ENCODE data around the gene ZNF827.

The ZNF827 gene

DNA sequence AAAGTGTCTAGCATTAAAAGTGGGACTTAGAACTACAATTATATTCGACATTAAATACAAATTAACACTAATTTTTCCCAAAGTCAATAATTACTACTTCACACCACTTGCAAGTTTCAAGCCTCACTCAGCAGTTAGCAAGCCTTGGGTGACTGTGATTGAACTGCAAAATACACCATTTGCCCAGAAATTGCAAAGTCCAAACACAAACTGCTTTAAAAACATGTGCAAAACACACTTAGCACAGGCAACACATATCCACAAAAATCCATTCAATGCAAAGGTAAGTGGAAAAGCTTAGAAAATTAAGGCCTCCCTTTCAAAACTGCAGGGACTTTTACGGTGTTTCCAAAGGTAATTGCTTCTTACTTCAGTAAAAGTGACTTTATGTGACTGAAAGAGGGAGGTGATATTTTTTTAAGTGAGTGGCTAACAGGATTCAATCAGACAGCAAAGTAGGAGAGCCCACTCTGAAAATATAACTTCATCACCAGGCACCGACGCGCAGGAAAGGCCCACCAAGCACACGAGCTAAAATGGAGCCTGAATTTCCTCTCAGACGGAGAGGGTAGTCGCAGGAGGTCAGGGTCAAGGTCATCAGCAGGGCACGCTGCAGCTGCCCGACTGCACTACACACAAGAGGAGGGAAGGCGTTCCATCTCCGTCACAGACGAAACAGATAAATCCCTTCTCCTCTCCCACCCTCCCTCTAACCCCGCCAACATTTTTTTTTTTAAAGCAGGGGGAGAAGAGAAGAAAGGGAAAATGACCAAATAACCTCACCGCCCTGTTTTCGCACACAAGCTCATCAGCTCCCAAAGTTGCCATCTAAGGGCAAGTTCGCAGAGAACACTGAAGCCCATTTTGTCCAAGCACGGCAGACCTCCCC lies 3.1 kb downstream of the ZNF827 start:
- H3K4me3 ChIP-seq (ENCODE audit: low read depth, low read length) = peak overlapping the region; percentile 90
- no peak for DNase-seq (ENCODE audit: low read depth, low spot score)
- in situ Hi-C loops (cut with HindIII; ENCODE audit: low sequenced_read_pairs) = no loop called here
- no peak for TF ChIP-seq CTCF (IDR thresholded peaks at IDR 0.05; ENCODE audit: low read depth, low read length)

- DNase-seq (ENCODE audit: low read depth, low spot score) = no peak
- H3K4me3 ChIP-seq (ENCODE audit: low read depth, low read length) = no peak overlapping the region
- in situ Hi-C loops (cut with HindIII; ENCODE audit: low sequenced_read_pairs) = no loop called here
- no peak for TF ChIP-seq CTCF (IDR thresholded peaks at IDR 0.05; ENCODE audit: low read depth, low read length)
These were observed 4.1 kb downstream of the ZNF827 start for GRCh38 chr4:145934434-145935047.

GRCh38 chr4:145933134-145933533 lies 5.5 kb downstream of the ZNF827 start:
- no peak overlapping the region for H3K4me3 ChIP-seq (ENCODE audit: low read depth, low read length)
- in situ Hi-C loops (cut with HindIII; ENCODE audit: low sequenced_read_pairs) = no loop called here
- no peak for DNase-seq (ENCODE audit: low read depth, low spot score)
- TF ChIP-seq CTCF (IDR thresholded peaks at IDR 0.05; ENCODE audit: low read depth, low read length) = no peak

GRCh38 chr4:145931403-145931802 lies 7.2 kb downstream of the ZNF827 start:
- no peak for TF ChIP-seq CTCF (IDR thresholded peaks at IDR 0.05; ENCODE audit: low read depth, low read length)
- in situ Hi-C loops (cut with HindIII; ENCODE audit: low sequenced_read_pairs) = no loop called here
- no peak for DNase-seq (ENCODE audit: low read depth, low spot score)
- H3K4me3 ChIP-seq (ENCODE audit: low read depth, low read length) = no peak overlapping the region

GRCh38 chr4:145930592-145930991 lies 8.0 kb downstream of the ZNF827 start:
- in situ Hi-C loops (cut with HindIII; ENCODE audit: low sequenced_read_pairs) = no loop called here
- DNase-seq (ENCODE audit: low read depth, low spot score) = no peak
- no peak for TF ChIP-seq CTCF (IDR thresholded peaks at IDR 0.05; ENCODE audit: low read depth, low read length)
- no peak overlapping the region for H3K4me3 ChIP-seq (ENCODE audit: low read depth, low read length)

DNA sequence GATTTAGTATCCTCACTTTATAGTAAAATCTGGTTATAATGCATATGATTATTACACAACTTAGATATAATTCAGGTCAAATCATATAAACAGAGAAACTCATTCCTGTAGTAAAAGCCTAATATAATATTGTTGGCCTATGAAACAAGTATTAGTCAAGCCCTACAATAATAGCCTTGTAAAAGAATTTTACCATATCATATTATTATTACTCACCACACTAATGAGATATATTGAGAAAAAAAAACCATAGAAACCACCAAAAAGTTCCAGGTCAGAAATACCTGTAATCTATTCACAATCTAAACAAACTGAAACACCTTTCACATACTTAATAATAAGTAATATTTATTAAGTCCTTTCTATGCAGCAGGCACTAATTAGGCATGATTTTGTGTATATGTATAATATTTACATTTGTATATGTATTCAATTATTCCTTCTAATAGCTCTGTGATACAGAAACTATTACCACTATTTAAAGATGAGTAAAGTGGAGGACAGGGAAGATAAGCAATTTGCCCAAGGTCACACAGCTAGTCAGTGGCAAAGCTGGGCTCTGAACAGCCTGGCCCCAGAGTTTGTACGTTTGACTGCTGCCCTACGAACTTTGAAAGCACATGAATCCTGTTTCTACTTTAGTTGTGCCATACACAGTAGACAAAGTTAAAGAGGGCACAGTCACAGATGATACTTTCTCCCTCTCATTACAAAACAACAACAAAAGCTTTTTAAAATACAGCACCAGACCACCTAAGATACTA lies 9.0 kb downstream of the ZNF827 start:
- TF ChIP-seq CTCF (IDR thresholded peaks at IDR 0.05; ENCODE audit: low read depth, low read length) = no peak
- DNase-seq (ENCODE audit: low read depth, low spot score) = no peak
- in situ Hi-C loops (cut with HindIII; ENCODE audit: low sequenced_read_pairs) = no loop called here
- no peak overlapping the region for H3K4me3 ChIP-seq (ENCODE audit: low read depth, low read length)
